ENCODE results near the gene NRBP1.
A peak's percentile ranks its signal among the peaks of the same experiment; 100 is the strongest.
"Not testable (repeated sequence)": the region's sequence is repeated elsewhere in the genome, so short reads cannot be mapped to it uniquely, and the experiment has no call there.

Gene NRBP1

GRCh38 chr2:27422958-27423357, 5.5 kb upstream of the NRBP1 start:
- no peak for DNase-seq

DNA sequence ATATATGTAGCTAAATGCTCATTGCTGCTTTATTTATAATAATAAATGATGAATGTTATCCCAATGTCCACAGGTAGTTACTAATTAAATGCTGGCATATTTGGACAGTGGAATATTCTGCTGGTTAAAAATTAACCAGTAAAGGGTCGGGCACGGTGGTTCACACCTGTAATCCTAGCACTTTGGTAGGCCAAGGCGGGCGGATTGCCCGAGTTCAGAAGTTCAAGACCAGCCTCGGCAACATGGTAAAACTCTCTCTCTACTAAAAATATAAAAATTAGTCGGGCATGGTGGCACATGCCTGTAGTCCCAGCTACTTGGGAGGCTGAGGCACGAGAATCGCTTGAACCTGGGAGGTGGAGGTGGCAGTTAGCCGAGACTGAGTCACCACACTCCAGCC, 3.4 kb upstream of the NRBP1 start:
- DNase-seq = not testable (repeated sequence)

DNA sequence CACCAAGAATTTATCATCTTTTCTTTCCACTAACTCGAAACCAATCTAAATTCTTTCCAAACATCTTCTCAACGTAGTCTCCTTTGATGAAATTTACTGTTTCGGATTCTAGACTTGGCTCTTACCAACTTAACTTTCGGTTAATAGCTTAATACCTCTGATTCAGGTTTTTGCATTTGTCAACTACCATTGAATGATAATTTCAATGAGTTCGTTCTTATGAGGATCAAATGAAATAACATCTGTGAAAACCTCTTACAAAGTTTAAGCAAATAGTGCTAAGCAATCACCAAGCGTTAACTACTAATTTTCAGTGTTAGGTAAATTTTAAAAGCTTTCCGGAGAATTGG, 593 bp upstream of the NRBP1 start:
- DNase-seq = no peak

DNA sequence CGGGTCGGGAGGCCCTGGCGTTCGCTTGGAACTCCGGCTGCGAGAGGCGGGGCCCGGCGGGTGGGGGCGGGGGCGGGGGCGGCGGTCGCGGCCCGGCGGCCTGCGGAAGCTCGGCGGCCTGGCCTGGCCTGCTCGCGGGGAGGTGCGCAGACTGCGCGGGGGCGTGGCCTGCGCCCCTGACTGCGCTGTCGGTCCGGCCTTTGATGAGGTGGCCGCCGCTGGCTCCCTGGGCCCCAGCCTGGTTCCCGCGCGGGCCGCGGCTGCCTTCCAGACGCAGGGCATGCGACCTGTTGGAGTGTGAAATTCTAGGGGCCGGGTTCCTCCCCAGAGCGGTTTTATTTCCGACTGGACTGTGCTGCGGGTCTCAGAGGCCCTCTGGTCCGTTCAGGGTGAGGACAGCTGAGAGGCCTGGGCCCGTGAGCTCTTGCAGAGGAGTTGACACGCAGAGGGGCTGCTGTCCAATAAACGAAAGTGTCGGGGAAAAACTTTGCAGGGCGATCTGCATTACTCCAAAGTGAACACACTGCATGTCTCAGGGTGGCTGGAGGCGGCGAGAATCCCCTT, 629 bp downstream of the NRBP1 start:
- DNase-seq = peak; percentile 70 to 82

DNA sequence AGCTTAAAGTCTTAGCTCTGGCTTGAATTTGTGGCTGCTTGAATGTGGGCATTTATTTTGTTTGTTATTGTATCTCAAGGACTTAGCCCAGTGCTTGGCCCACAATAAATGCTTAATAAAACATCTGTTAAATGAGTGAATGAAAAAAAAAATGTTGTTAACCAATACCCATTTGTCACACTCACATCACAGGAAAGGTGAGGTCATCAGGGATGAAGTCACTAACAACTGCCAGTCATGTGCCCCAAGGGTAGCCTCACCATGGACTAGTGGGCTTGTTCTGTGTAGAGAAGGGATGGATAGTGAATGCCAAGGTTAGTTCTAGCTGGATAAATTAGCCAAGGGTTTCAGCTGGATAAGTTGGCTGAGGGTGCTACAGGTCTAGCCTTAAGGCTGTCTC, 3.0 kb downstream of the NRBP1 start:
- peak in 1 of 2 donors; percentile 24 for DNase-seq

GRCh38 chr2:27435628-27436027, 7.2 kb downstream of the NRBP1 start:
- DNase-seq = no peak

DNA sequence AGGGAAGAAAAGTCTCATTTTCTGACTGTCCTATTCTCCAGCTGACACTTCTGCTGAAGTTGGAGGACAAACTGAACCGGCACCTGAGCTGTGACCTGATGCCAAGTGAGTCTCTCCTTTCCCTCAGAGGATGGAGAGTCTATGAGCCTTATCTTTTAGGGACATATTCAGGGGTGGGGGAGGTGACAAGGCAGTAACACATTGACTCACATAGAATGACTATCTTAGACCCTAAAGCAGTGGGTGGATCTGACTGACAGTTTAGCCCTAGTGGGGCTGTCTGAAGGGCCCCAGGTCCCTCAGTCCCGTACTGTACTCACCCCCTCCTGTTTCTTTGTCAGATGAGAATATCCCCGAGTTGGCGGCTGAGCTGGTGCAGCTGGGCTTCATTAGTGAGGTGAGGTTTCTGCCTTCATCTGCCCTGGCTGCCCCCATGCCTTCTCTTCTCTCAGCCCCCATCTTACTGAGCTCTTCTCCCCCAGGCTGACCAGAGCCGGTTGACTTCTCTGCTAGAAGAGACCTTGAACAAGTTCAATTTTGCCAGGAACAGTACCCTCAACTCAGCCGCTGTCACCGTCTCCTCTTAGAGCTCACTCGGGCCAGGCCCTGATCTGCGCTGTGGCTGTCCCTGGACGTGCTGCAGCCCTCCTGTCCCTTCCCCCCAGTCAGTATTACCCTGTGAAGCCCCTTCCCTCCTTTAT, 12.9 kb downstream of the NRBP1 start:
- no peak for DNase-seq

- DNase-seq = peak; percentile 31 to 42
These were observed 13.8 kb downstream of the NRBP1 start, which contains the start of gene KRTCAP3 for GRCh38 chr2:27441958-27442919. KRTCAP3 (plus strand) TSS chr2:27442381; CDS start chr2:27442413, 32 bp downstream.

GRCh38 chr2:27442920-27443282, 14.5 kb downstream of the NRBP1 start:
- no peak for DNase-seq

- DNase-seq = no peak
These were observed 16.7 kb downstream of the NRBP1 start for GRCh38 chr2:27445155-27445554.

DNA sequence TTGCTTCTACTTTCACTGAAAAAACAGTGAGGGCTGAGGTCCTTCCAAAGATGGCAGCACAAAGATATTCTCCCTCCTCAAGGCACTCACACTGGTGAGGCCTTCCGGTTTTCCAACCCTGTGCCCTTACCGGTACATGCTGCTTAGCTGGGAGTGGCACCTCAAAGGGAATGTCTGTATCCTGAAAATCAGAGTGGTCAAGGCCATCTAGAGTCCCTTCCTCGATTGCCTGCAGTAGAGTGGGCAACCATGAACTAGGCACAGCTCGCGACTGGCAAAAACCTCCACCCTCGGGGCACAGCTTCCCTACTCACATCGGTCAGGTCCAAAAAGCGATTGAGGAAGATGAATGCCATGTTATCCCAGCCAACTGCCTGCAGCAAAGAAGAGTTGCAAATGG, 17.2 kb downstream of the NRBP1 start:
- no peak for DNase-seq

- no peak for DNase-seq
These were observed 17.6 kb downstream of the NRBP1 start for GRCh38 chr2:27446057-27446456.

DNA sequence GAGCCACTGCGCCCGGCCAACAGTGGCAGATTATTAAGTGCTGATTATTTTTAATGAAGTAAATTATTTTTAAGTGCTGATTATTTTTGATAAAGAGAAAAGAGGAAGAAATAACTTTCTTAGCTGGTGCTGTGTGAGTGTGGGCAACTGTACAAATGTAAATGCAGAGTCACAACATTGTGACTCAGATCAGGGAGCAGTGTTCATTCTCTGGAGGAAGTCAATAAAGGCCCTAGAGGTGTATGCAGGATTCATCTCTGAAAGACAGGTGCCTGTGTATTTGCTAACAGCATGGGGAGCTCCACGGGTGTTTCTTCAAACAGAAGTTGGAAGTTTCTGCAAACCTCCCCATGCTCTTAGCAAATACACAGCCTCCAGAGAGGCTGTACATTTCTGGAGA, 19.9 kb downstream of the NRBP1 start:
- no peak for DNase-seq

DNA sequence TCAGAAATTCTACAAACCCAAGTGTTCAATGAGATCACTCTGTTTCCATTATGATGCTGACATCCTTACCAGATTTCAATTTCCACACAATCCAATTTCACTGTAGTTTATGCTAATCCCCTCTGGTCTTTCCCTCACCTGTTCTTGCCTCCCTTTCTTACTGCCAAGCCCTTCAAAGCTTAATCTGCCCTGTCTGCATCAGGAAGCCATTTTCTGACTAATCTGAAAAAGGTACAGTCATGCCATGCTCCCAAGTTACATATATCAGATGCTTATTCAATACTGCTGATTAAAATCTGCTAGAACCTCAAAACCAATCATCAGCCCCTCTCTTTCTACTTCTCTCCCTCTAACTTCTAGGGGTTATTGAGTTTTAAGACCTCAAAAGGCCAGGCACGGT, 22.7 kb downstream of the NRBP1 start:
- DNase-seq = no peak

DNA sequence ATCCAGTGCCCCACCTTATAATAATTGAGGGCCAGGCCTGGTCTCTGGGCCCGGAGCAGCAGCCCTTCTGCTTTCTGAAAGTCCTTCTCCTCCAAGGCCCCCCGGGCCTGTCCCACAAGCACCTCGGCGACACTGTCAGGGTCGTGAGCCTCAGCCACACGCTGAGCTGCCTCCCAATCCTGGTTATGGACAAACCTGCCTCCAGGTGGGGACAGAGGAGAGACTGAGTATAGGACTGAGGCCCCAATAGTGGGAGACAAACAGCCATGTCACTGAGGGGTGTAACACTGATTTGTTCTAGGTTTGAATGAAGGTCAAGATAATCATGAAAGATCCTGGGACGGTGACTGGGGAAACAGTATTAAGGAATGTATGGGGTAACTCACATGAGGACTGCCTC, 25.5 kb downstream of the NRBP1 start:
- DNase-seq = no peak

DNA sequence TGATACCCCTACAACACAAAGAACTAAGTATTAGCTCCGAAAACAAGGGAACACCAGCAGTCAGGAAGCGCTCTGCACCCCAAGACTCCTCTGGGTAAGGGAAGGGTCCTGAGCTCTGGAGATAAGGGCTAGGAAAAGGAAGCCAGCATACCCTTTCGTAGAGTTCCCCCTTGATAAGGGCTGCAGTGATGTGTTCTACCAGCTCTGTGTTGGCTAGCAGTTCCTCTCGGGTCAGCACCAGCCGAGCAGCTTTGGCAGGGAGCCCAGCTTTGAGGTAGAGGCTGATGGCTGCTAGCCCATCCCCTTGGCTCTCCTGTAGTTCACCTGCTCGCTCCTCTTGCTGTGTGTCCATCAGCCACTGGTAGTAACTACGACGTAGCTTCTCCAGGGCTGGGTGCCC, 32.7 kb downstream of the NRBP1 start:
- no peak for DNase-seq

DNA sequence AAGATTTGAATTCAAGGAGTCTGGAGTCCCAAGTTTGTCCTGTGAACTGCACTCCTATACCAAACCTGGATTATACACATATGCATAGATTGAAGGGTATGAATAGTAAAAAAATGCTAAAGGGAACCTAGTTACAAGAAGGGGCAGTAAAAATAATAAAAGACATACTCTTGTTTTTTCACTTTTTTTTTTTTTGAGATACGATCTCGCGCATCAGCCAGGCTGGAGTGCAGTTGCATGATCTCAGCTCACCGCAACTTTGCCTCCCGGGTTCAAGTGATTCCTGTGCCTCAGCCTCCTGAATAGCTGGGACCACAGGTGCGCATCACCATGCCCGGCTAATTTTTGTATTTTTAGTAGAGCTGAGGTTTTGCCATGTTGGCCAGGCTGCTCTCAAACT, 36.0 kb downstream of the NRBP1 start:
- no peak for DNase-seq

- DNase-seq = no peak
These were observed 43.5 kb downstream of the NRBP1 start for GRCh38 chr2:27471961-27472360.

- DNase-seq = no peak
These were observed 57.1 kb downstream of the NRBP1 start for GRCh38 chr2:27485496-27485895.

- DNase-seq = no peak
These were observed 60.7 kb downstream of the NRBP1 start for GRCh38 chr2:27489118-27489497.

- peak; percentile 99 for DNase-seq
These were observed 61.3 kb downstream of the NRBP1 start, which contains the start of gene IFT172 for GRCh38 chr2:27489498-27490397. IFT172 (minus strand) TSS chr2:27489743; CDS start chr2:27489653, 90 bp downstream.

Measured in stimulated activated CD4-positive, alpha-beta T cell treated with anti-CD3 and anti-CD28 coated beads, Interleukin-2, amount 100 ng/mL, for 24 hours (primary cell).